H1 (cell line): ENCODE measurements around the gene LENG9.

Source experiments
- CREB1 ChIP-seq: IDR thresholded peaks from 2 replicates; pipeline ENCODE4 v1.6.1; 2012; ENCODE audit warnings: inconsistent platforms
- CTCF ChIP-seq, 3 experiments: IDR thresholded peaks; 1 replicate in 2 of 3; 2 replicates in 1 of 3; pipeline versions ENCODE4 v1.5.1 to v1.6.1; 2011; ENCODE audit warnings: low read length in 3 of 3, mild to moderate bottlenecking in 3 of 3, inconsistent platforms in 2 of 3, low read depth in 1 of 3, moderate library complexity in 1 of 3; ENCODE audit not compliant: insufficient read depth in 1 of 3; ENCODE audit errors: control extremely low read depth in 1 of 3
- EZH2 ChIP-seq: fragments of 200-600 bp; sonication (generic); IDR thresholded peaks from 2 replicates; pipeline ENCODE4 v1.7.1; 2012; ENCODE audit warnings: low read depth, mild to moderate bottlenecking, moderate library complexity, low read length, inconsistent platforms; ENCODE audit not compliant: severe bottlenecking
- POLR2A ChIP-seq, 2 experiments: IDR thresholded peaks; 1 replicate in 1 of 2; 2 replicates in 1 of 2; pipeline ENCODE4 v1.6.1; 2011; ENCODE audit warnings: low read depth in 2 of 2, low read length in 2 of 2, mild to moderate bottlenecking in 2 of 2; ENCODE audit errors: control extremely low read depth in 1 of 2
- RNF2 ChIP-seq: fragments of 200-900, 300-1000 bp; sonication (generic); IDR thresholded peaks from 2 replicates; pipeline ENCODE4 v1.7.1; 2016; ENCODE audit warnings: borderline replicate concordance, low read depth, mild to moderate bottlenecking, antibody characterized with exemption, low read length; ENCODE audit not compliant: poor library complexity, severe bottlenecking; ENCODE audit errors: missing control alignments
- SP2 ChIP-seq: IDR thresholded peaks from 2 replicates; pipeline ENCODE4 v1.6.1; 2012; ENCODE audit warnings: mild to moderate bottlenecking, low read length, inconsistent platforms

DNA sequence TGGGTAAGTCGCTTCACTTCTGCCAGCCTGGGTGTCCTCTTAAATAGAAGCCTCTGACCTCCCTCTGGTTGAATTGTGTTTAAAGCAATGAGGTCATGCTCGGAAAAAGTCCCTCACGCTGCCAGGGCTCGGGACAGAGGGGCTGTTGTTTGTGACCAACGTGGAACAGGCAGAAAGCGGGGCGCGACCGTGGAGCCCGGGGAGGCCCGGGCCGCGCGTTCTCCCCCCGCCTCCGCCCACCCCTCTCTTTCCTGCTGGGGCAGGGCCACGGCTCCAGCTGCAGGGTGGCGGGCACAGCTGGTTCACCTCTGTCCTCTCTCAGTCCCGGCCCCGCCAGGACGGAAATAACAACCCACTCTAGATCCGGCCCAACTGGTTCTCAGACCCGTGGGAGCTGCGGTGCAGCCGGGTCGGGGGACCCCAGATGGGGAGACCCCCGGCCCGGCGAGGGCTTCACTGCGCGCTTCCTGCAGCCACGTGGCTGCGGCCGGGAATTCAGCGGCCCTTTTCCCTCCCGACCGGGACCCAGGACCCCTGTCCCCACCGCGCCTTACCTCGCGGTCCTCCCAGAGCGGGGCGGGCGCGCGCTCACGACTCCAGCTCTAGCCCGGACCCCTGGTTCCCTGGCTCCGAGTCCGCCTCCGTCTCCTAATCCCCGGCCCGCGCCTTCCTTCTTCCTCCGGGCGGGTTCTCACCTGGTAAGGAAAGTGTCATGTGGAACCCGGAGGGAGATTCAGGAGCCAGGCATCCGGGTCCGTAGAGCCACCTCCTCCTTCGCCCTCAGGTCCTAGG is 7.6 kb upstream of the LENG9 start:
- TF ChIP-seq CREB1 (no peak), POLR2A (IDR thresholded peaks at IDR 0.05; ENCODE audit: control extremely low read depth in 1 of 2, low read depth in 2 of 2, low read length in 2 of 2) (peak in 1 of 2 experiments; percentile 31; a peak in 1 of 3 replicates), CTCF (IDR thresholded peaks at IDR 0.05; ENCODE audit: control extremely low read depth in 1 of 3, insufficient read depth in 1 of 3, low read depth in 1 of 3, low read length in 3 of 3) (no peak), RNF2 (no peak), EZH2 (no peak), SP2 (no peak)
